ENCODE measurements around the gene AP2A2.

DNA sequence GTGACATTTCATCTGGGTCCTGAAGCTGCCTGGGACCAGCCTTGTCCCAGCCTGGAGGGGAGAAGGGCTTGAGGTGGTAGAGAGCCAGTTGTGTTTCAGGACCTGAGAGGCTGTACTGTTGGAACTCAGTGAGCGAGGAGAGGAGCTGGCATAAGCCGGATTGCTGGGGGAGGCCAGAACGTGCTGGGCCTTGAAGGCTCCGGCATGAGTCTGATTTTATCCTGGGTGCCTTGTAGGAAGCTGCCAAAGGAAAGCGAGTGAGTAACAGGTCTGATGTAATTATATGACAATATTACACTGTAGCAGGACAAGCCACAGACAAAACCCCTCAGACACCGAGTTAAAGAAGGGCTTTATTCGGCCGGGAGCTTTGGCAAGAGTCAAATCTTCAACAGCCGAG is 17.2 kb downstream of the AP2A2 start:
- TF ChIP-seq CTCF (IDR thresholded peaks at IDR 0.05; ENCODE audit: insufficient read depth, low read depth, low read length) (no peak), EZH2 (IDR thresholded peaks at IDR 0.05; ENCODE audit: insufficient read depth, low read length) (no peak)
